Endothelial cell of umbilical vein (primary cell): Measurements from ENCODE around the gene SART1. TPM values are rescaled to one million over a fixed set of nuclear protein-coding genes. Genes with fewer than 3 reads are reported as not detected.

Source experiments
- BruUV-seq: library from RNA; stranded (reverse); fragments of 400-500 nt; replicated peaks from 2 replicates; lab custom pipeline; 2021; lab: Mats Ljungman, UMichigan
- CTCF ChIA-PET: fragments of 300-600, 350-600 bp; sonication (Branson Sonifier 250); formaldehyde crosslinking; loops from one replicate; lab custom pipeline; 2021; ENCODE audit warnings: antibody characterized with exemption, inconsistent platforms; lab: Charles Lee
- POLR2A ChIA-PET: fragments of 300-600, 350-600 bp; sonication (Branson Sonifier 250); formaldehyde crosslinking; loops from one replicate; lab custom pipeline; 2021; ENCODE audit warnings: antibody characterized with exemption, inconsistent platforms; lab: Charles Lee
- DNase-seq: peaks from one replicate; pipeline ENCODE4 v3.0.0-alpha.2; 2011; ENCODE audit warnings: low read depth, low spot score
- FAIRE-seq: peaks from 2 replicates; lab custom pipeline; 2011; peaks lifted over from hg19 to GRCh38; lab: Jason Lieb, UNC
- H2AFZ ChIP-seq: 2 replicates; pipeline ENCODE4 v1.6.0; 2012; ENCODE audit warnings: low read depth, low read length, control low read depth, inconsistent platforms
- H3K27ac ChIP-seq: 2 replicates; pipeline ENCODE4 v1.5.1; 2011; ENCODE audit warnings: low read depth, mild to moderate bottlenecking, control low read depth, low read length, moderate library complexity; ENCODE audit not compliant: insufficient read depth
- H3K27me3 ChIP-seq, 2 experiments: 2 replicates each; pipeline versions ENCODE4 v1.6.0 to v1.6.1; 2011; ENCODE audit warnings: low read length in 2 of 2, mixed read lengths in 1 of 2; ENCODE audit not compliant: control insufficient read depth in 2 of 2, insufficient read depth in 2 of 2
- H3K36me3 ChIP-seq, 2 experiments: 2 replicates in 1 of 2; 3 replicates in 1 of 2; pipeline ENCODE4 v1.5.1; 2011; ENCODE audit warnings: low read length in 2 of 2, mild to moderate bottlenecking in 1 of 2, moderate library complexity in 1 of 2; ENCODE audit not compliant: control insufficient read depth in 2 of 2, insufficient read depth in 2 of 2; ENCODE audit errors: extremely low read depth in 1 of 2
- H3K4me1 ChIP-seq: 3 replicates; pipeline ENCODE4 v1.5.1; 2011; ENCODE audit warnings: mild to moderate bottlenecking, low read length; ENCODE audit not compliant: control insufficient read depth, insufficient read depth; ENCODE audit errors: extremely low read depth
- H3K4me2 ChIP-seq: 2 replicates; pipeline ENCODE4 v1.6.1; 2011; ENCODE audit warnings: low read length, control low read depth, mixed read lengths; ENCODE audit not compliant: insufficient read depth
- H3K4me3 ChIP-seq, 3 experiments: fragments of 200-600 bp in 1 of 3; sonication (generic), shearing (Covaris generic) in 1 of 3; replicated peaks in 1 of 3; 2 replicates each; pipeline ENCODE4 v1.5.1; 2011 to 2016; ENCODE audit warnings: control low read depth in 3 of 3, low read length in 3 of 3, mild to moderate bottlenecking in 2 of 3, inconsistent platforms in 1 of 3, low read depth in 1 of 3, moderate library complexity in 1 of 3; ENCODE audit not compliant: insufficient read depth in 1 of 3
- H3K79me2 ChIP-seq: 2 replicates; pipeline ENCODE4 v1.6.0; 2012; ENCODE audit warnings: low read length, inconsistent platforms; ENCODE audit not compliant: control insufficient read depth, insufficient read depth
- H3K9ac ChIP-seq: replicated peaks from 2 replicates; pipeline ENCODE3; 2011; ENCODE audit warnings: low read length, control low read depth; ENCODE audit not compliant: insufficient read depth; ENCODE audit errors: extremely low read depth
- H3K9me1 ChIP-seq: replicated peaks from 3 replicates; pipeline ENCODE4 v1.6.0; 2011; ENCODE audit warnings: mild to moderate bottlenecking, low read length; ENCODE audit not compliant: control insufficient read depth, insufficient read depth; ENCODE audit errors: extremely low read depth
- H3K9me3 ChIP-seq: replicated peaks from 2 replicates; pipeline ENCODE4 v1.5.1; 2012; ENCODE audit warnings: low read length, inconsistent platforms; ENCODE audit not compliant: control insufficient read depth, insufficient read depth
- H4K20me1 ChIP-seq: replicated peaks from 2 replicates; pipeline ENCODE3; 2011; ENCODE audit warnings: mild to moderate bottlenecking, low read length; ENCODE audit not compliant: control insufficient read depth, insufficient read depth; ENCODE audit errors: extremely low read depth
- CTCF ChIP-seq, 2 donors: IDR thresholded peaks; 1 replicate in 1 of 2; 2 replicates in 1 of 2; pipeline ENCODE4 v1.5.1; 2011; ENCODE audit warnings: low read length in 2 of 2, mild to moderate bottlenecking in 2 of 2, moderate library complexity in 2 of 2, control low read depth in 1 of 2, inconsistent platforms in 1 of 2, low read depth in 1 of 2; ENCODE audit not compliant: insufficient read depth in 1 of 2; ENCODE audit errors: extremely low read depth in 1 of 2
- EZH2 ChIP-seq: IDR thresholded peaks from 2 replicates; pipeline ENCODE4 v1.6.1; 2012; ENCODE audit warnings: borderline replicate concordance, low read depth, mild to moderate bottlenecking, moderate library complexity, low read length, inconsistent platforms; ENCODE audit not compliant: severe bottlenecking
- FOS ChIP-seq: IDR thresholded peaks from 2 replicates; pipeline ENCODE4 v1.6.1; 2011; ENCODE audit warnings: mild to moderate bottlenecking, low read length, moderate library complexity, borderline replicate concordance; ENCODE audit not compliant: insufficient read depth
- GATA2 ChIP-seq: IDR thresholded peaks from 2 replicates; pipeline ENCODE4 v1.7.0; 2011; ENCODE audit warnings: low read depth, mild to moderate bottlenecking, moderate library complexity, mixed read lengths, low read length; ENCODE audit not compliant: insufficient read length, insufficient read depth
- JUN ChIP-seq: IDR thresholded peaks from 2 replicates; pipeline ENCODE4 v1.6.1; 2011; ENCODE audit warnings: borderline replicate concordance, low read depth; ENCODE audit not compliant: insufficient read length, insufficient read depth
- MAX ChIP-seq: IDR thresholded peaks from 2 replicates; pipeline ENCODE4 v1.6.1; 2011; ENCODE audit not compliant: insufficient read depth, insufficient read length
- MYC ChIP-seq: IDR thresholded peaks from one replicate; pipeline ENCODE4 v1.6.1; 2011; ENCODE audit warnings: mild to moderate bottlenecking, low read depth, low read length
- POLR2A ChIP-seq: IDR thresholded peaks from 2 replicates; pipeline ENCODE4 v1.6.1; 2012; ENCODE audit warnings: low read depth, mild to moderate bottlenecking, control low read depth, low read length
- POLR2AphosphoS5 ChIP-seq: IDR thresholded peaks from 2 replicates; pipeline ENCODE4 v1.6.1; 2012; ENCODE audit warnings: low read depth, mild to moderate bottlenecking, control low read depth, low read length, moderate library complexity; ENCODE audit not compliant: insufficient read depth
- dilution Hi-C: fragments of 300-500 bp; cut with MboI; formaldehyde crosslinking; loops from one replicate; pipeline ENCODE4 v1.15.0; 2019; ENCODE audit warnings: low sequenced_read_pairs; ENCODE audit not compliant: extremely low pct_ligation_motif_present
- intact Hi-C: fragments of 100-400 bp; cut with micrococcal nuclease; formaldehyde crosslinking; loops from one replicate; pipeline ENCODE4 v1.10.0; 2022
- polyA plus RNA-seq, 4 experiments: library from polyadenylated mRNA; depleted of rRNA in 3 of 4; stranded (reverse) in 3 of 4; unstranded in 1 of 4; fragments of >200 nt; gene quantifications; 2 replicates each; pipeline versions ENCODE4 v1.2.1 to v1.2.3, GENCODE V29; 2011 to 2012; ENCODE audit warnings: missing spikeins in 1 of 4
- total RNA-seq: library from RNA; stranded (reverse); gene quantifications from 2 replicates; pipeline ENCODE4 v1.2.3, GENCODE V29; 2021

The SART1 gene
- total and polyA plus RNA-seq, 2 donors (not counting 3 experiments of a cell fraction or from before 2014, with no cell fraction given) = 21.8 to 62.7 TPM

GRCh38 chr11:65958774-65959420 lies 2.6 kb upstream of the SART1 start:
- POLR2A ChIA-PET = no interaction called here
- no peak overlapping the region for H2AFZ ChIP-seq
- H3K36me3 ChIP-seq = no peaks in the 10 kb centered on the region
- H3K9ac ChIP-seq = no peak overlapping the region
- CTCF ChIA-PET = interaction anchor here (0.5 to 1.5 kb wide), 2 partner anchors 12 to 1656 kb away, joined by 3 to 4 read pairs; no protein-coding TSS in a partner anchor
- no peaks in the 10 kb centered on the region for H3K9me3 ChIP-seq
- H3K4me3 ChIP-seq = no peak overlapping the region
- TF ChIP-seq JUN = no peak
- H3K27me3 ChIP-seq = no peaks in the 10 kb centered on the region
- BruUV-seq = no TSS peak
- H4K20me1 ChIP-seq = no peaks in the 10 kb centered on the region
- H3K4me2 ChIP-seq = no peak overlapping the region
- H3K9me1 ChIP-seq = no peaks in the 10 kb centered on the region
- dilution Hi-C loops (no loop called here), intact Hi-C loops (no loop called here)
- H3K4me1 ChIP-seq = peaks cover 11% of the 10 kb centered on the region
- DNase-seq = no peak
- H3K27ac ChIP-seq = no peak overlapping the region
- peaks cover 21% of the 10 kb centered on the region for H3K79me2 ChIP-seq
- no peak for FAIRE-seq

DNA sequence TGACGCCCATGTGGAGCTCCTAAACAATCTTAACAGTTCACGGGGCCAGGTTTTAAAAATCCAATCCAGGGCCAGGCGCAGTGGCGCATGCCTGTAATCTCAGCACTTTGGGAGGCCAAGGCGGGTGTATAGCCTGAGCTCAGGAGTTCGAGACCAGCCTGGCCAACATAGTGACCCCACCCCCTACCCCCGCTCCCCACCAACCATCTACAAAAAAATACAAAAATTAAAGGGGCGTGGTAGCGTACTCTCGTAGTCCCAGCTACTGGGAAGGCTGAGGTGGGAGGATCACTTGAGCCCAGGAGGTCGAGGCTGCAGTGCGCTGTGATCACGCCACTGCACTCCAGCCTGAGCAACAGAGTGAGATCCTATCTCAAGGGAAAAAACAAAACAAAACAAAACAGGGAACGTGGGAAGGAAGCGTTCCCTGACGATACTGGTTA lies 689 bp upstream of the SART1 start:
- FAIRE-seq = no peak
- Histone ChIP-seq H3K36me3 (peaks cover 5 to 18% of the 10 kb centered on the region in 2 experiments), H3K27ac (peak overlapping the region; percentile 78), H3K9ac (peak overlapping the region; percentile 91), H3K4me3 (peak overlapping the region; percentile 12 to 98 (median 64)), H3K9me3 (no peaks in the 10 kb centered on the region), H4K20me1 (no peaks in the 10 kb centered on the region), H3K4me2 (peak overlapping the region; percentile 71), H3K79me2 (peaks cover 28% of the 10 kb centered on the region), H3K4me1 (peaks cover 11% of the 10 kb centered on the region), H2AFZ (peak overlapping the region; percentile 79), H3K9me1 (no peaks in the 10 kb centered on the region), H3K27me3 (no peaks in the 10 kb centered on the region)
- POLR2A ChIA-PET = interaction anchor here (1.4 kb wide), 1 partner anchor 71 kb away, joined by 3 read pairs; the partner anchor contains the start of gene CCDC85B
- TF ChIP-seq CTCF (IDR thresholded peaks at IDR 0.05; ENCODE audit: extremely low read depth in 1 of 2, insufficient read depth in 1 of 2, low read depth in 1 of 2, low read length in 2 of 2) (no peak), JUN (no peak), POLR2AphosphoS5 (no peak), POLR2A (no peak), MAX (no peak), EZH2 (no peak), FOS (no peak), MYC (no peak), GATA2 (no peak)
- CTCF ChIA-PET = interaction anchor here (0.8 to 2.2 kb wide), 4 partner anchors 9 to 76 kb away, joined by 3 to 8 read pairs (median 4); partner anchors contain the start of gene FIBP
- no TSS peak for BruUV-seq
- DNase-seq = no peak
- dilution Hi-C loops = no loop called here
- intact Hi-C loops = loop anchor here (1.0 kb wide), 4 partner anchors 41 to 102 kb away; partner anchors contain the start of genes BANF1, C11orf68, CCDC85B and DRAP1
